Heart left ventricle (tissue), 13 donors: ENCODE measurements around the gene ACKR2.

Experiments used
- POLR2A ChIP-seq, 2 donors: fragments of 450-650 bp; IDR thresholded peaks; one replicate each; pipeline ENCODE4 v1.6.1; 2017; ENCODE audit warnings: antibody characterized with exemption in 2 of 2, mild to moderate bottlenecking in 2 of 2, moderate library complexity in 2 of 2
- TF ChIP-seq, protein P1 (sequence below), 12 donors: fragments of 200-600 bp; sonication (generic) in 4 of 12; IDR thresholded peaks; one replicate each; pipeline versions ENCODE4 v1.5.0 to v1.8.0; 2018 to 2022; ENCODE audit warnings: antibody characterized with exemption in 12 of 12, mild to moderate bottlenecking in 5 of 12
- donor health status: ischemic (EF 13 %, LVEDD 7.1; RV severe dilation, severe dysfunction).
- donor health status: DM: no; HTN: yes; CAD: no.
- donor health status: DM: no; HTN: no; CAD: no.
- donor health status: ischemic (EF 25% LVEDD 6.9; RV normal size, moderate dysfunction).
- donor health status: ischemic (EF 25% LVEDD 5.7; RV mildly dilated, moderate dysfunction).
- donor health status: ischemic (EF 35%, LVEDD 5.7; RV mildly dilated, moderate dysfunction).
- donor health status: nonischemic (EF 11% LVEDD 7.7; RV severe dilation, severe dysfunction).
- donor health status: DM: yes; HTN: yes; CAD: no.
- donor health status: PGD.
- donor health status: ischemic (EF 29% LVEDD 5.4; RV normal size, mild dysfunction).
- donor health status: nonischemic (EF 23%, LVEDD 6.1; RV moderate dilation, normal function).

GRCh38 chr3:42846685-42847522 lies 37.7 kb downstream of the ACKR2 start:
- TF ChIP-seq, protein P1, sequence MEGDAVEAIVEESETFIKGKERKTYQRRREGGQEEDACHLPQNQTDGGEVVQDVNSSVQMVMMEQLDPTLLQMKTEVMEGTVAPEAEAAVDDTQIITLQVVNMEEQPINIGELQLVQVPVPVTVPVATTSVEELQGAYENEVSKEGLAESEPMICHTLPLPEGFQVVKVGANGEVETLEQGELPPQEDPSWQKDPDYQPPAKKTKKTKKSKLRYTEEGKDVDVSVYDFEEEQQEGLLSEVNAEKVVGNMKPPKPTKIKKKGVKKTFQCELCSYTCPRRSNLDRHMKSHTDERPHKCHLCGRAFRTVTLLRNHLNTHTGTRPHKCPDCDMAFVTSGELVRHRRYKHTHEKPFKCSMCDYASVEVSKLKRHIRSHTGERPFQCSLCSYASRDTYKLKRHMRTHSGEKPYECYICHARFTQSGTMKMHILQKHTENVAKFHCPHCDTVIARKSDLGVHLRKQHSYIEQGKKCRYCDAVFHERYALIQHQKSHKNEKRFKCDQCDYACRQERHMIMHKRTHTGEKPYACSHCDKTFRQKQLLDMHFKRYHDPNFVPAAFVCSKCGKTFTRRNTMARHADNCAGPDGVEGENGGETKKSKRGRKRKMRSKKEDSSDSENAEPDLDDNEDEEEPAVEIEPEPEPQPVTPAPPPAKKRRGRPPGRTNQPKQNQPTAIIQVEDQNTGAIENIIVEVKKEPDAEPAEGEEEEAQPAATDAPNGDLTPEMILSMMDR (IDR thresholded peaks at IDR 0.05) = no peak
- TF ChIP-seq POLR2A (IDR thresholded peaks at IDR 0.05) = no peak
